Karpas-422 (cell line): ENCODE results near the gene CAPNS2. TPM values are rescaled to one million over a fixed set of nuclear protein-coding genes. Genes with fewer than 3 reads are reported as not detected.

Source experiments
- DNase-seq: peaks from one replicate; pipeline ENCODE4 v3.0.0-alpha.2; 2015
- H2AFZ ChIP-seq: fragments of 200-600 bp; sonication (generic); 2 replicates; pipeline ENCODE4 v1.6.1; 2014; ENCODE audit warnings: antibody characterized with exemption, low read length, mixed read lengths
- H3K27ac ChIP-seq: fragments of 200-600 bp; sonication (generic); 2 replicates; pipeline ENCODE4 v1.5.1; 2014; ENCODE audit warnings: mild to moderate bottlenecking, low read length, moderate library complexity
- H3K27me3 ChIP-seq: fragments of 200-600 bp; sonication (generic); 2 replicates; pipeline ENCODE4 v1.6.1; 2014; ENCODE audit warnings: low read length, mixed read lengths
- H3K36me3 ChIP-seq: fragments of 200-600 bp; sonication (generic); 2 replicates; pipeline ENCODE4 v1.6.1; 2014; ENCODE audit warnings: low read length, mixed read lengths; ENCODE audit not compliant: insufficient read depth
- H3K4me1 ChIP-seq: fragments of 200-600 bp; sonication (generic); 2 replicates; pipeline ENCODE4 v1.6.1; 2014; ENCODE audit warnings: mild to moderate bottlenecking, low read length, mixed read lengths
- H3K4me2 ChIP-seq: fragments of 200-600 bp; sonication (generic); 2 replicates; pipeline ENCODE4 v1.6.1; 2014; ENCODE audit warnings: low read length, low read depth, mild to moderate bottlenecking; ENCODE audit not compliant: poor library complexity, severe bottlenecking
- H3K4me3 ChIP-seq: fragments of 200-600 bp; sonication (generic); 2 replicates; pipeline ENCODE4 v1.5.1; 2014; ENCODE audit warnings: mild to moderate bottlenecking, antibody characterized with exemption, low read length, mixed read lengths
- H3K79me2 ChIP-seq: fragments of 200-600 bp; sonication (generic); 2 replicates; pipeline ENCODE4 v1.6.1; 2014; ENCODE audit warnings: mild to moderate bottlenecking, low read length, mixed read lengths
- H3K9ac ChIP-seq: fragments of 200-600 bp; sonication (generic); 2 replicates; pipeline ENCODE4 v1.6.0; 2014; ENCODE audit warnings: low read length
- H3K9me2 ChIP-seq: fragments of 200-600 bp; sonication (generic), shearing (Covaris generic); replicated peaks from 2 replicates; pipeline ENCODE4 v1.6.0; 2014; ENCODE audit warnings: mild to moderate bottlenecking, low read length, moderate library complexity; ENCODE audit not compliant: insufficient read depth
- H3K9me3 ChIP-seq: fragments of 300-700, 200-600 bp; sonication (generic); 2 replicates; pipeline ENCODE4 v1.6.1; 2014; ENCODE audit warnings: low read length, mixed read lengths
- H4K20me1 ChIP-seq: fragments of 200-600 bp; sonication (generic); 2 replicates; pipeline ENCODE4 v1.6.1; 2014; ENCODE audit warnings: mild to moderate bottlenecking, antibody characterized with exemption, low read length, low read depth; ENCODE audit not compliant: insufficient read depth
- total RNA-seq: library from RNA; depleted of rRNA; stranded (reverse); fragments of >200 nt; shearing (Covaris generic); gene quantifications from 2 replicates; pipeline ENCODE4 v1.2.3, GENCODE V29; 2014; ENCODE audit warnings: low replicate concordance

The CAPNS2 gene
- total RNA-seq, 1 experiment from 2014 or later: not detected

DNA sequence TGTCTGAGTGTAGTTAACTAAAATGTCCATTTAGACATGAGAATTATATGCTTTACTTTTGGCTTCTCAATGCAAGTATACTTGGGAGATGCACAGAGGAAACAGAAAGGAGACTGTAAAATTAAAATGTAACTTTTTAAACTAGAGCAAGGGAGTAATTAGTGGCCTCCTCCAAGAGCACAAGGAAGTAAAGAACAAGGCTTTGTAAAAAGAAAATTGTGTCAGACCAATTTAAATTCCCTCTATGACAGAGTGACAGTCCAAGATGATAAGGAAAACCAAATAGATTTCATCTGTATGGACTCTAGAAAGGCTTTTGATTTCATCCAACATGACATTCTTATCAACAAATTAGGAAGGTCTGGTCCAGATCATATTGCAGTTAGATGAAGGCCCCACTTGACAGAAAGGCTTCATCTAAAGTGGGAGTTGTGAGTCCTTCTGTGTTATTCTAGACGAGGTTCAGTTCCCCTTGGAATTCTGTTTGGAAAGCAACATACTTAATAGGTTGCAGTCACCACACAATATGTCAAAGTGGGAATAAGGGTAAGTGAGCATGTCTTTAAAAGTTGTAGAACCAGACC is 6.5 kb upstream of the CAPNS2 start:
- no peaks in the 10 kb centered on the region for H4K20me1 ChIP-seq
- no peaks in the 10 kb centered on the region for H3K36me3 ChIP-seq
- no peaks in the 10 kb centered on the region for H3K9me3 ChIP-seq
- no peak for DNase-seq
- H3K9ac ChIP-seq: no peak overlapping the region
- H3K27ac ChIP-seq: no peak overlapping the region
- no peaks in the 10 kb centered on the region for H3K9me2 ChIP-seq
- no peaks in the 10 kb centered on the region for H3K4me1 ChIP-seq
- H3K4me3 ChIP-seq: no peak overlapping the region
- no peak overlapping the region for H3K4me2 ChIP-seq
- H3K27me3 ChIP-seq: no peaks in the 10 kb centered on the region
- no peaks in the 10 kb centered on the region for H3K79me2 ChIP-seq
- no peak overlapping the region for H2AFZ ChIP-seq

DNA sequence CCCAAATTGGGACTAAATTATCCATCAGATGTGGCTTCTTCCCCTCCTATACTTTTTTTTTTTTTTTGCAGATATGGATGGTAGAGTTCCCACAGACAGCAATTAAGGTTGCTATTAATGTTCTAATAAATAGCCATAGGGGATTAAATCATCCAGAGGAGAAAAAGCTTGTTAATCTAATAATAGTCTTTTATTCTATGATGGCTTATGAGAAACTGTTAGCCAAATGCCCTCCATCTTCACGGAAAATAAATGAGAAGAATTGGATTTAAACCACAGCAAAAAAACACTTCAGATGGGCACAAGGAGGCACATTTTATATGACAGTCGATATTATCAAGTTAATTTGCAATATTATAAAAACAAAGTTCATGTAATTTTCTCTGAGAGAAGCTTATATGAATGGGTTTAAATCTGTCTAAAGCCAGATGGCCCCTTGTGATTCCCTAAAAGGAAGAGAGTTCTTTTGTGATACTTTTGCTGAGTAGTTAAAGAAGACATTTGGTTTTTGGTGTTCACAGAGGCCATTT is 5.1 kb upstream of the CAPNS2 start:
- H4K20me1 ChIP-seq: no peaks in the 10 kb centered on the region
- no peak overlapping the region for H3K4me3 ChIP-seq
- no peaks in the 10 kb centered on the region for H3K4me1 ChIP-seq
- no peak overlapping the region for H2AFZ ChIP-seq
- no peaks in the 10 kb centered on the region for H3K9me2 ChIP-seq
- no peak overlapping the region for H3K4me2 ChIP-seq
- H3K9me3 ChIP-seq: no peaks in the 10 kb centered on the region
- H3K27me3 ChIP-seq: no peaks in the 10 kb centered on the region
- no peak overlapping the region for H3K27ac ChIP-seq
- no peak overlapping the region for H3K9ac ChIP-seq
- no peak for DNase-seq
- no peaks in the 10 kb centered on the region for H3K36me3 ChIP-seq
- H3K79me2 ChIP-seq: no peaks in the 10 kb centered on the region

DNA sequence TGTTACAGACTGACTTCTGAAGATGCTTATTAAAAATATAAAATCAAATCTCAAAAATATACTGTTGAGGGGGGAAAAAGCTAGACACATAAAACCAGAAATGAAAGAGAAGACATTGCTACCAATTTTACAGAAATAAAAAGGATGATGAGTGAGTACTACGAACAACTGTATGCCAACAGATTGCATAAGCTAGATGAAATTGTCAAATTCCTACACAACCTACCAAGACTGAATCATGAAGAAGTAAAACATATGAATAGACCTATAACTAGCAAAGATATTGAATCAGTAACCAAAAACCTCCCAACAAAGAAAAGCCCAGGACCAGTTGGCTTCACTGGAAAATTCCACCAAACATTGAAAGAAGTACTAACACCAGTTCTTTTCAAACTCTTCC is 3.5 kb upstream of the CAPNS2 start:
- H3K27me3 ChIP-seq: no peaks in the 10 kb centered on the region
- H3K79me2 ChIP-seq: no peaks in the 10 kb centered on the region
- H4K20me1 ChIP-seq: no peaks in the 10 kb centered on the region
- no peak overlapping the region for H3K4me3 ChIP-seq
- H3K36me3 ChIP-seq: no peaks in the 10 kb centered on the region
- H3K27ac ChIP-seq: no peak overlapping the region
- H3K9ac ChIP-seq: no peak overlapping the region
- H3K4me2 ChIP-seq: no peak overlapping the region
- DNase-seq: no peak
- no peaks in the 10 kb centered on the region for H3K9me3 ChIP-seq
- H3K9me2 ChIP-seq: no peaks in the 10 kb centered on the region
- H3K4me1 ChIP-seq: no peaks in the 10 kb centered on the region
- no peak overlapping the region for H2AFZ ChIP-seq

DNA sequence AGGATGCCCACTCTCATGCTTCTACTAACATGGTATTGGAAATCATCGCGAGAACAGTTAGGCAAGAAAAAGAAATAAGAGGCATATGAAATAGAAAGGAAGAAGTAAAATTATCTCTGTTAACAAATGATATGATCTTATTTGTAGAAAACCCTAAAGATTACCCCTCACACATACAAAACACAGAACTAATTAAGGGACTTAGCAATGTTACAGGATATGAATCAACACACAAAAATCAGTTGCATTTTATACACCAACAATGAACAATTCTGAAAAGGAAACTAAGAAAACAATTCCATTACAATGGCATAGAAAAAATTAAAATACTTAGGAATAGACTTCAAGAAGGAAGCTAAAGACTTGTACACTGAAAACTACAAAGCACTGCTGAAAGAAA is 2.7 kb upstream of the CAPNS2 start:
- no peak overlapping the region for H2AFZ ChIP-seq
- no peak for DNase-seq
- no peak overlapping the region for H3K27ac ChIP-seq
- H3K9ac ChIP-seq: no peak overlapping the region
- H3K9me3 ChIP-seq: no peaks in the 10 kb centered on the region
- no peaks in the 10 kb centered on the region for H3K36me3 ChIP-seq
- no peaks in the 10 kb centered on the region; the same call in 1 of the 2 replicates for H3K4me1 ChIP-seq
- no peak overlapping the region for H3K4me2 ChIP-seq
- H4K20me1 ChIP-seq: no peaks in the 10 kb centered on the region
- H3K4me3 ChIP-seq: no peak overlapping the region
- H3K79me2 ChIP-seq: no peaks in the 10 kb centered on the region
- H3K9me2 ChIP-seq: no peaks in the 10 kb centered on the region
- H3K27me3 ChIP-seq: no peaks in the 10 kb centered on the region

DNA sequence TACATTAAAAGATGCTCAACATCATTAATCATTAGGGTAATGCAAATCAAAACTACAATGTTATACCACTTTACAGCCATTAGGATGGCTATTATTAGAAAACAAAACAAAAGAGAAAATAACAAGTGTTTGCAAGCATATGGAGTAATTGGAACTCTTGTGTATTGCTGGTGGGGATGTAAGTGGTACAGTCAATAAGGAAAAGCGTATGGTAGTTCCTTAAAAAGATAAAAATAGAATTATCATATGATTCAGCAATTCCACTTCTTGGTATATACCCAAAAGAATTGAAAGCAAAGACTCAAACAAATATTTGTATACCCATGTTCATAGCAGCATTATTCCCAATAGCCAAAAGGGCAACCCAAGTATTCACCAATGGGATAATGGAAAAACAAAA is 1.4 kb upstream of the CAPNS2 start:
- peaks cover 3% of the 10 kb centered on the region; the same call in 1 of the 2 replicates for H3K4me1 ChIP-seq
- no peak for DNase-seq
- H3K27ac ChIP-seq: no peak overlapping the region
- no peaks in the 10 kb centered on the region for H3K9me2 ChIP-seq
- H3K9ac ChIP-seq: no peak overlapping the region
- no peaks in the 10 kb centered on the region for H3K79me2 ChIP-seq
- no peaks in the 10 kb centered on the region for H3K36me3 ChIP-seq
- H2AFZ ChIP-seq: no peak overlapping the region
- H3K4me2 ChIP-seq: no peak overlapping the region
- H3K27me3 ChIP-seq: no peaks in the 10 kb centered on the region
- H3K9me3 ChIP-seq: no peaks in the 10 kb centered on the region
- no peaks in the 10 kb centered on the region for H4K20me1 ChIP-seq
- H3K4me3 ChIP-seq: no peak overlapping the region

DNA sequence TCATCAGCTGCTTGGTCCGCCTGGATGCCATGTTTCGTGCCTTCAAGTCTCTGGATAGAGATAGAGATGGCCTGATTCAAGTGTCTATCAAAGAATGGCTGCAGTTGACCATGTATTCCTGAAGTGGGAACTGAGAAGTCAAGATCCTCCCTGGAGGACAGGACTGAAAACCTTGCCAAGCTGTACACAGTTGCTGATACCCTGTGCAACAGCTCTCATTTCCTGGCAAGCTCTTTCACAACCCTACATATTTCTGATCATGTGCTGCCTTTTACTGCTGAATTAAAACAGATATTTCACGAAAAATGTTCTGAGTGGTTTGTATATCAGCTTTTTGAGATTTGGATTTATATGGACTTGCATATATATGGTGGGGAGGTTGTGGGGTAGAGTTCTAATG is 898 bp downstream of the CAPNS2 start:
- Histone ChIP-seq H3K4me1 (peaks cover 3% of the 10 kb centered on the region; the same call in 1 of the 2 replicates), H2AFZ (no peak overlapping the region), H3K27me3 (no peaks in the 10 kb centered on the region), H3K27ac (no peak overlapping the region), H3K9ac (no peak overlapping the region), H3K79me2 (no peaks in the 10 kb centered on the region), H3K4me3 (no peak overlapping the region), H3K36me3 (no peaks in the 10 kb centered on the region), H3K9me2 (no peaks in the 10 kb centered on the region), H3K4me2 (no peak overlapping the region), H4K20me1 (no peaks in the 10 kb centered on the region), H3K9me3 (no peaks in the 10 kb centered on the region)
- DNase-seq: no peak

DNA sequence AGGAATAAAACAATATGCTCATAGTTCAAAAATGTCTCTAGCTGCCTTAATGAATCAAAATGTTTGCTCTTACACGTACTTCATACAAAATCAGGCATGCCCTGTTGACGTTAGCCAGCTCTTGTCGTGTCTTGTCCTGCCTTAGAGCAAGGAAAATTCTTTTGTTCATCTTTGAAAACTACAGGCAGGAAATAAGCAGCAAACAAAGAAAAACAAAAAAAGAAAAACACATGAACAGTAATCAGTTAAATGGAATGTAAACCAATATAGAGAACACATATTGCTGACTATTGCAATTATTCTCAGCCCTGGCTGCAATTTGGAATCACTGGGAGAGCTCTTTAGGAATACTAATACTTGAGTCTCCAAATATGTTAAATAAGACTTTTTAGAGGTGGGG is 1.7 kb downstream of the CAPNS2 start:
- H3K4me2 ChIP-seq: no peak overlapping the region
- no peak for DNase-seq
- no peak overlapping the region for H2AFZ ChIP-seq
- H3K9me2 ChIP-seq: no peaks in the 10 kb centered on the region
- no peak overlapping the region for H3K27ac ChIP-seq
- no peaks in the 10 kb centered on the region for H3K79me2 ChIP-seq
- peaks cover 3% of the 10 kb centered on the region; the same call in 1 of the 2 replicates for H3K4me1 ChIP-seq
- no peaks in the 10 kb centered on the region for H3K27me3 ChIP-seq
- no peak overlapping the region for H3K9ac ChIP-seq
- no peaks in the 10 kb centered on the region for H4K20me1 ChIP-seq
- H3K36me3 ChIP-seq: no peaks in the 10 kb centered on the region
- no peak overlapping the region for H3K4me3 ChIP-seq
- H3K9me3 ChIP-seq: no peaks in the 10 kb centered on the region

DNA sequence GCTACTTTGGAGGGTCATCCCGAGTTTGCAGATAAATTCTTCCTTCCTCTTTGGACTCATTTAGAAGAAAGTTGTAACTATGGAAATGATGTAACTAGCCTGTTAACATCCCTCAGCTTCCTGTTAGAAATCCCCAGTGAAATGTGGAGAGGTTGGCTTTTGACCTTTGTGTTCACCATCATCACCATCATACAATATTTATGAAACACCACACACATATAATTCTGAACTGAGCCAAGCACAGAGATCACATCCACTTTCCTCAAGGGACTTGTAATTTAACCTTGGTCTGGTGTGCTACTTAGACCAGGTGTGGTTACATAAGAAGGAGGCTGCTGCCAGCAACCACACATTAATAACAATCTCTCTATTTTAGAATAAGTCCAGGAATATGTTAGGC is 2.5 kb downstream of the CAPNS2 start:
- Histone ChIP-seq H4K20me1 (no peaks in the 10 kb centered on the region), H3K36me3 (no peaks in the 10 kb centered on the region), H3K27ac (no peak overlapping the region), H3K9me3 (no peaks in the 10 kb centered on the region), H3K4me1 (peaks cover 3% of the 10 kb centered on the region; the same call in 1 of the 2 replicates), H3K9me2 (no peaks in the 10 kb centered on the region), H3K4me2 (no peak overlapping the region), H3K4me3 (no peak overlapping the region), H3K9ac (no peak overlapping the region), H2AFZ (no peak overlapping the region), H3K27me3 (no peaks in the 10 kb centered on the region), H3K79me2 (no peaks in the 10 kb centered on the region)
- no peak for DNase-seq
